ENCODE results near the gene OIP5. TPM values are rescaled to one million over a fixed set of nuclear protein-coding genes. Genes with fewer than 3 reads are reported as not detected.
A peak's percentile ranks its signal among the peaks of the same experiment; 100 is the strongest.

Gene OIP5
- polyA plus RNA-seq, 1 donor from 2014 or later: 1.7 TPM

DNA sequence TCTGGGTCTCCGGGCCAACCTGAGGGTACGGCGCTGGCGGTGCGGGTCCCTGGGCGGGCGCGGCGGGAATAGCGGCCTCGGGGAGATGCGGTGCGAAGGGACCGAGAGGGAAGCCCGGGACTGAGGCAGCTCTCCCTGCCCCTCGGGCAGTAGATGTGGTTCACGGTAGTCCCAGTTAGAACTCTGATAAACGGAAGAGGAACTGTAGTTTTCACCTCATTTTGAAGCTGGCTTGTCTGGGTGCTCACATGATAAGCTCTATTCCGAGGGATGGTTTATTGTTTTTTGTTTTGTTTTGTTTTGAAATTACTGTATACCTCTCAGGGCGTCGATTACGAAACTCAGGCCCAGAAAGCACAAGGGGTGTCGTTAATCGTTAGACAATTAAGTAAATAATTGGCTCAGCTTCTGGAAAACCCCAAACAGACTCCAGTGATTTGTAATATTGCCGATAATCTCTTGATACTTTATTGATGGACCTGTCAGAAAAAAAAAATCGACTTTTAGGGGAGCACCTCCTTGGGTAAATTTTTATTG lies 703 bp upstream of the OIP5 start:
- TF ChIP-seq POLR2AphosphoS5 (IDR thresholded peaks at IDR 0.05): no peak
- TF ChIP-seq, protein P1, sequence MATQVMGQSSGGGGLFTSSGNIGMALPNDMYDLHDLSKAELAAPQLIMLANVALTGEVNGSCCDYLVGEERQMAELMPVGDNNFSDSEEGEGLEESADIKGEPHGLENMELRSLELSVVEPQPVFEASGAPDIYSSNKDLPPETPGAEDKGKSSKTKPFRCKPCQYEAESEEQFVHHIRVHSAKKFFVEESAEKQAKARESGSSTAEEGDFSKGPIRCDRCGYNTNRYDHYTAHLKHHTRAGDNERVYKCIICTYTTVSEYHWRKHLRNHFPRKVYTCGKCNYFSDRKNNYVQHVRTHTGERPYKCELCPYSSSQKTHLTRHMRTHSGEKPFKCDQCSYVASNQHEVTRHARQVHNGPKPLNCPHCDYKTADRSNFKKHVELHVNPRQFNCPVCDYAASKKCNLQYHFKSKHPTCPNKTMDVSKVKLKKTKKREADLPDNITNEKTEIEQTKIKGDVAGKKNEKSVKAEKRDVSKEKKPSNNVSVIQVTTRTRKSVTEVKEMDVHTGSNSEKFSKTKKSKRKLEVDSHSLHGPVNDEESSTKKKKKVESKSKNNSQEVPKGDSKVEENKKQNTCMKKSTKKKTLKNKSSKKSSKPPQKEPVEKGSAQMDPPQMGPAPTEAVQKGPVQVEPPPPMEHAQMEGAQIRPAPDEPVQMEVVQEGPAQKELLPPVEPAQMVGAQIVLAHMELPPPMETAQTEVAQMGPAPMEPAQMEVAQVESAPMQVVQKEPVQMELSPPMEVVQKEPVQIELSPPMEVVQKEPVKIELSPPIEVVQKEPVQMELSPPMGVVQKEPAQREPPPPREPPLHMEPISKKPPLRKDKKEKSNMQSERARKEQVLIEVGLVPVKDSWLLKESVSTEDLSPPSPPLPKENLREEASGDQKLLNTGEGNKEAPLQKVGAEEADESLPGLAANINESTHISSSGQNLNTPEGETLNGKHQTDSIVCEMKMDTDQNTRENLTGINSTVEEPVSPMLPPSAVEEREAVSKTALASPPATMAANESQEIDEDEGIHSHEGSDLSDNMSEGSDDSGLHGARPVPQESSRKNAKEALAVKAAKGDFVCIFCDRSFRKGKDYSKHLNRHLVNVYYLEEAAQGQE (IDR thresholded peaks at IDR 0.05; ENCODE audit: borderline replicate concordance): no peak
- no peak for TF ChIP-seq EP300 (conservative IDR thresholded peaks at IDR 0.05; ENCODE audit: poor library complexity, severe bottlenecking)
- no peak for TF ChIP-seq CTCF (IDR thresholded peaks at IDR 0.05; ENCODE audit: poor library complexity, severe bottlenecking)
- no peak for TF ChIP-seq SMC3 (conservative IDR thresholded peaks at IDR 0.05; ENCODE audit: poor library complexity)
- H3K36me3 ChIP-seq (ENCODE audit: insufficient read depth, low read length): no peaks in the 10 kb centered on the region
- H2AFZ ChIP-seq (ENCODE audit: low read depth, low read length): peak overlapping the region; percentile 30
- H3K79me2 ChIP-seq (replicated peaks; ENCODE audit: insufficient read depth, low read length): peaks cover 19% of the 10 kb centered on the region
- no peaks in the 10 kb centered on the region for H3K9me3 ChIP-seq (ENCODE audit: low read length)
- H3K9ac ChIP-seq (ENCODE audit: low read length): no peak overlapping the region
- peak overlapping the region; percentile 84 for H3K4me3 ChIP-seq (ENCODE audit: low read length)
- no peaks in the 10 kb centered on the region for H4K20me1 ChIP-seq (ENCODE audit: insufficient read depth)
- H3K27ac ChIP-seq (ENCODE audit: low read length): no peak overlapping the region
- H3K4me2 ChIP-seq (ENCODE audit: low read length): peak overlapping the region; percentile 46
- H3K9me2 ChIP-seq (ENCODE audit: insufficient read depth, low read length): no peaks in the 10 kb centered on the region
- no peaks in the 10 kb centered on the region for H3F3A ChIP-seq (ENCODE audit: insufficient read depth, low read length, poor library complexity, severe bottlenecking)
- H3K27me3 ChIP-seq (ENCODE audit: insufficient read depth, low read depth, low read length): no peaks in the 10 kb centered on the region

GRCh38 chr15:41331833-41332193 lies 578 bp downstream of the OIP5 start:
- Histone ChIP-seq H3K9me2 (ENCODE audit: insufficient read depth, low read length) (no peaks in the 10 kb centered on the region), H3K4me2 (ENCODE audit: low read length) (peak overlapping the region; percentile 20), H4K20me1 (ENCODE audit: insufficient read depth) (no peaks in the 10 kb centered on the region), H3K27me3 (ENCODE audit: insufficient read depth, low read depth, low read length) (no peaks in the 10 kb centered on the region), H3F3A (ENCODE audit: insufficient read depth, low read length, poor library complexity, severe bottlenecking) (no peaks in the 10 kb centered on the region), H3K36me3 (ENCODE audit: insufficient read depth, low read length) (no peaks in the 10 kb centered on the region), H2AFZ (ENCODE audit: low read depth, low read length) (no peak overlapping the region), H3K9ac (ENCODE audit: low read length) (no peak overlapping the region), H3K27ac (ENCODE audit: low read length) (no peak overlapping the region), H3K9me3 (ENCODE audit: low read length) (no peaks in the 10 kb centered on the region), H3K4me3 (ENCODE audit: low read length) (peak overlapping the region; percentile 84), H3K79me2 (replicated peaks; ENCODE audit: insufficient read depth, low read length) (peaks cover 12% of the 10 kb centered on the region)
- TF ChIP-seq SMC3 (conservative IDR thresholded peaks at IDR 0.05; ENCODE audit: poor library complexity): no peak
- no peak for TF ChIP-seq EP300 (conservative IDR thresholded peaks at IDR 0.05; ENCODE audit: poor library complexity, severe bottlenecking)
- no peak for TF ChIP-seq EZH2 (IDR thresholded peaks at IDR 0.05; ENCODE audit: borderline replicate concordance, insufficient read depth, low read length, poor library complexity, severe bottlenecking)
- no peak for TF ChIP-seq MXI1 (conservative IDR thresholded peaks at IDR 0.05; ENCODE audit: poor library complexity, severe bottlenecking)
- TF ChIP-seq, protein P1 (IDR thresholded peaks at IDR 0.05; ENCODE audit: borderline replicate concordance): no peak
- no peak for TF ChIP-seq TAF1 (IDR thresholded peaks at IDR 0.05; ENCODE audit: low read depth)
- no peak for TF ChIP-seq RAD21 (conservative IDR thresholded peaks at IDR 0.05)
- TF ChIP-seq CTCF (IDR thresholded peaks at IDR 0.05; ENCODE audit: poor library complexity, severe bottlenecking): no peak
- no peak for TF ChIP-seq POLR2AphosphoS5 (IDR thresholded peaks at IDR 0.05)

All from neural cell (in vitro differentiated cells).